HG03571 (cell line): ENCODE data around the gene CENPW.

Source experiments
- ATAC-seq: cut with Tn5 transposase; IDR thresholded peaks from one replicate; pipeline ENCODE4 v1.9.1; 2021; ENCODE audit not compliant: unreplicated experiment

Gene CENPW

GRCh38 chr6:126372626-126373025 lies 32.7 kb downstream of the CENPW start:
- ATAC-seq = no peak

DNA sequence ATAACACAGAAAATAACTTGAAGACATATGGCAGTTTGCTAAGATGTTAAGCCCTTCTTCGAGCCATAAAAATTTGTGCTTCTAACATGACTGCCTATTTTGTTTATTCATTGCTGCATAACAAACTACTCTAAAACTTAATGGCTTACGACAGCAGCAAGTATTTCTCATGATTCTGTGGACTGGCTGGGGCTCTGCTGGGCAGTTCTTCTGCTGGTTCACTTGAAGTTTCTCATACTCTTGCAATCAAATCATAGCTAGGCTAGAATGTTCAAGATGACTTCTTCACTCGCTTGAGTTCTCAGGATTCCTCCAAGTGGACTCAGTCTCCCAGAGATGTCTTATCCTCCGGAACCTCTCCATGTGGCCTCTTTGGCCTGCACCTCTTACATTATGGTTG lies 33.4 kb downstream of the CENPW start:
- no peak for ATAC-seq

GRCh38 chr6:126374372-126374771 lies 34.5 kb downstream of the CENPW start:
- ATAC-seq = no peak

- no peak for ATAC-seq
These were observed 36.8 kb downstream of the CENPW start for GRCh38 chr6:126376682-126377081.

DNA sequence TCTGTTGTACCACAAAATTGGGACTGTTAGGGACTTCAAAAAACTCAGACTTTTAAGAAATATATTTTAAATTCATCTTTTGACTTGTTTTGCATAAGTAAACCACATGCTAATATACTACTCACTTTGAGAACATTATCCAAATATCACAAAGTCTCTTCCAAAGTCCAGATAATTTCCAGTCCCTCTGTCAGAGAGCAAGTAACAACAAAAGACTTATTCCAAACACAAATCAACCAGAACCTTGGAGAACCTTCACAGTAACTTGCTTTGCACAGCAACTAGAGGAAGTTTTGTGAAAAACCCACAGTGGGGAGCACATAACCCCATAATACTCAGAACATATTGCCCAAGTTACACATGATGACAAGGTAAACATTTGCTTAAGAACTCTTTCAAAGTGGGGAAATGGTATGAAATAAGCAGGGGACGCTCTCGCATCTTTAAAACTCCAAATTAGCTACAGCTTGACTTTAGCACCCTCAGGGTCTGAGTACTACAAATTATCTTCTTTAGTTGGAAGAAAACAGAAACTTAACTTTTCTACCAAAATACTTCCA lies 37.8 kb downstream of the CENPW start:
- no peak for ATAC-seq

DNA sequence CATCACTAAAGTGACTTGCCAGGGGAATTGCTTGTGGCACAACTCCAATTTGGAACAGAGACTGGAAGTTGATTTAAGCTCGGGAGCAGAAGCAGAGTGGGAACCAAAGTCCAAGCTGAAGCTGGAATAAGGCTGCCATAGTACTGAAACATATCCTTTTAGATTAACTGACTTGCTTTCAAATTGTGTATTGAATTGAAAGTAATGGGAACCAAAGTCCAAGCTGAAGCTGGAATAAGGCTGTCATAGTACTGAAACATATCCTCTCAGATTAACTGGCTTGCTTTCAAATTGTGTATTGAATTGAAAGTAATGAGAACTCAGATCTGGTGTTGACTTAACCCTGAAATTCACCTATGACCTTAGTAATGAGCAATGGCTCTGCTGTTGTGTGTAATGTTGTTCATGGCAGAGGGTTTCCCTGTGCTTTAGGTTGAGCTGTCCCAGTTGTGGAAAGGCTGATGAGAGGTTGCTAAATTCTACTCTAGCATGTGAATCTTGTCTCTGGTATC lies 40.2 kb downstream of the CENPW start:
- ATAC-seq = no peak

DNA sequence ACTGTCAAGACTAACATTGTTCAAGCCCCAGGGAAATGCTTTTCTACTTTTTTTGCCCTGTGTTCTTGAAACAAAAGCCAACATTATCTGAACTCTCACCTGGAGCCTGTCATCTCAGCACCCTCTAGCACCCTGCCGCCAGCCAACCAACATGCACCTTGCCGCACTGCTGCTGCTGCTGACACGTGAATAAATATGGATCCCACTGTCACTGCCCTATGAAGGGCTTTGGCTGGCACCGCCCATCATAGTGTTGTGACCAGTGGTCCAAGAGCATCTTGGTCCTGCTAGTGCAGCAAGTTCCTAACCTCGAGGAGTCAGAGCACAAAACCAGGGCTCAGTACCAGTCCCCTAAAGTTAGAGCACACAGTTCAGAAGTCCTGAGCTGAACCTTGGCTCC lies 41.6 kb downstream of the CENPW start:
- ATAC-seq = no peak

GRCh38 chr6:126383203-126383602 lies 43.3 kb downstream of the CENPW start:
- no peak for ATAC-seq

DNA sequence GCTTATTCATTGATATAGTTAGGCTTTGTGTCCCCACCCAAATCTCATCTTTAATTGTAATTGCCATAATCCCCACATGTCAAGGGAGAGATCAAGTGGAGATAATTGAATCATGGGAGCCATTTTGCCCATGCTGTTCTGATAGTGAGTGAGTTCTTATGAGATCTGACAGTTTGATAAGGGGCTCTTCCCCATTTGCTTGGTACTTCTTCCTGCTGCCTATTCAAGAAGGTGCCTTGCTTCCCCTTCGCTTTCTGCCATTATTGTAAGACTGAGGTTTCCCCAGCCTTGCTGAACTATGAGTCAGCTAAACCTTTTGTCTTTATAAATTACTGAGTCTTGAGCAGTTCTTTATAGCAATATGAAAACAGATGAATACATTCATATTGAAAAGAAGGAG lies 45.6 kb downstream of the CENPW start:
- no peak for ATAC-seq

- ATAC-seq = no peak
These were observed 48.2 kb downstream of the CENPW start for GRCh38 chr6:126388104-126388598.

GRCh38 chr6:126396131-126396530 lies 56.2 kb downstream of the CENPW start:
- no peak for ATAC-seq
